ENCODE measurements around the gene TNNT1.

TNNT1 gene

DNA sequence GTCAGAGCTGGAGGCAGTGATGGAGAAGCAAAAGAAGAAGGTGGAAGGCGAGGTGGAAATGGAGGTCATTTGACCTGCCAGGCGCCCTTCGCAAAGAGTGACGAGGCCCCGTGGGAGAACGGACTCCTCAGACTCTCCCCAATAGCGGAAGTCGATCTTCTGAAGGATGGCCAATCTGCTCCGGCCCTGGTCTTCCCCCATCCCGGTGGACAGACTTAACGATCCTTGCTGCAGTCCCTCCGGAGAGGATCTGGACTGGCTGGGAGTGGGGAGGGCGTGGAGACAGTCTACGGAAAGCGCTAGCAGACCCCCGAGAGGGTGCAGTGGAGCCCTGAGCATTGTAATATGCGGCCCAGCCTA, 61.5 kb downstream of the TNNT1 start:
- Histone ChIP-seq H3K27ac (no peak overlapping the region), H3K36me3 (ENCODE audit: insufficient read depth, low read length) (peaks cover 4% of the 10 kb centered on the region; the same call in 1 of the 2 replicates), H3K4me3 (no peak overlapping the region), H3K9me3 (ENCODE audit: low read depth, low read length) (no peaks in the 10 kb centered on the region), H3K9ac (ENCODE audit: insufficient read length) (no peak overlapping the region)
- TF ChIP-seq EZH2 (IDR thresholded peaks at IDR 0.05): no peak
- TF ChIP-seq FOXP2 (optimal IDR thresholded peaks at IDR 0.05; ENCODE audit: control extremely low read depth, extremely low read length, insufficient read depth): no peak
- TF ChIP-seq POLR2AphosphoS5 (IDR thresholded peaks at IDR 0.05; ENCODE audit: borderline replicate concordance, low read depth, low read length): no peak
- no peak for DNase-seq (ENCODE audit: low read depth, low spot score)

DNA sequence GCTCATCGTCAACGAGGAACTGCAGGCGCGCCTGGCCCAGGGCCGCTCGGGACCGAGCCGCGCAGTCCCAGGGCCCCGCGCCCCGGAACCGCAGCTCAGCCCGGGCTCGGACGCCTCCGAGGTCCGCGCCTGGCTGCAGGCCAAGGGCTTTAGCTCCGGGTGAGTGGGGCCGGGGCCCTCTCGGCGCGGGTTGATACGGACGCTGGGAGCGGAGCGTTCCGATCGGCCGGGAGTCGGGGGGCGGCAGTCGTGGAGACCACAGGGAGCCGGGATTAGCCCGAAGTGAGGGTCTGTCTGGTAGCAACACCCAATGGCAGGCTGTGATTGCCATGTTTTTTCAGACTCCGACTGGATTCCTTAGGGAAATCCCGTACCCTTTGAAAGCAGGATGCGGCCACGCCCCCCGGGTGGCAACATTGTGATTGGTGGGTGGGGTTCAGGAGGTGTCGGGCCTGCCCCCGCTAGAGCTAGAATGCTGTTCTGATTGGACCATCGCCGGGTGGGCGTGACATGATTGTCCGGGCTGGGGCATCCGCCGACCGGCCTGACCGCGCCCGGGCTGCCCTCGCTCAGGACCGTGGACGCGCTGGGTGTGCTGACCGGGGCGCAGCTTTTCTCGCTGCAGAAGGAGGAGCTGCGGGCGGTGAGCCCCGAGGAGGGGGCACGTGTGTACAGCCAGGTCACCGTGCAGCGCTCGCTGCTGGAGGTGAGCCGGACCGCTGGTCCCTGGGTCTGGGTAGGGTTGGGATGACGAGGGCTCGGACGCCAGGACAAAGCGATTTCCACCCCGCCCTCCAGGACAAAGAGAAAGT, 62.1 kb downstream of the TNNT1 start:
- Histone ChIP-seq H3K27ac (no peak overlapping the region), H3K9ac (ENCODE audit: insufficient read length) (no peak overlapping the region), H3K36me3 (ENCODE audit: insufficient read depth, low read length) (peaks cover 4% of the 10 kb centered on the region; the same call in 1 of the 2 replicates), H3K9me3 (ENCODE audit: low read depth, low read length) (no peaks in the 10 kb centered on the region), H3K4me3 (peak overlapping the region; percentile 66)
- no peak for TF ChIP-seq EZH2 (IDR thresholded peaks at IDR 0.05)
- no peak for TF ChIP-seq POLR2AphosphoS5 (IDR thresholded peaks at IDR 0.05; ENCODE audit: borderline replicate concordance, low read depth, low read length)
- TF ChIP-seq FOXP2 (optimal IDR thresholded peaks at IDR 0.05; ENCODE audit: control extremely low read depth, extremely low read length, insufficient read depth): no peak
- DNase-seq (ENCODE audit: low read depth, low spot score): no peak

DNA sequence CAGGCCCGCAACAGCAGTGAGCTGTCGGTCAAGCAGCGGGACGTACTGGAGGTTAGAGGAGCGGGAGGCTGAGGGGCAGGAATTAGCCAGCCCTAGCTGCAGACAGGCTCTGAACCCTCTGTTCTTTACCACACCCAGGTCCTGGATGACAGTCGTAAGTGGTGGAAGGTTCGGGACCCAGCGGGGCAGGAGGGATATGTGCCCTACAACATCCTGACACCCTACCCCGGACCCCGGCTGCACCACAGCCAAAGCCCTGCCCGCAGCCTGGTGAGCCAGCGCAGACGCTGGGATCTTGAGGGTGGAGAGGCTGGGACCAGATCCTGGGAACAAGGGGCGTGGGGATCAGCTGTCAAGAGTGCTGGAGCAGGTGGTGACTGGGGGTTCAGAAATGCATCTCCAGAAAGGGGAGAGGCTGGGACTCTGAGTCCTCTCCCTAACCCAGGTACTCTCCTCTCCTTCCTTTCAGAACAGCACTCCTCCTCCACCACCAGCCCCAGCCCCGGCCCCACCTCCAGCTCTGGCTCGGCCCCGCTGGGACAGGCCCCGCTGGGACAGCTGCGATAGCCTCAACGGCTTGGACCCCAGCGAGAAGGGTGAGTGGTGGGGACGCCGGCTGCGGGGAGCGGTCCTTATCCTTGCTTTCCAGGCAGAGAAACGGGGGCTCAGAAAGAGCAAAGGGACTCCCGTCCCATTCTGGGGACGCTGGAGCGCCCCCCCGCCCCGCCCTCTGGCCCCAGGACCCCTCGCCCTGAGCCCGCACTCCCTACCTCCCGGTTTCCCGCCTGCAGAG, 62.9 kb downstream of the TNNT1 start:
- Histone ChIP-seq H3K9me3 (ENCODE audit: low read depth, low read length) (no peaks in the 10 kb centered on the region), H3K36me3 (ENCODE audit: insufficient read depth, low read length) (peaks cover 4% of the 10 kb centered on the region; the same call in 1 of the 2 replicates), H3K4me3 (peak overlapping the region; percentile 66), H3K9ac (ENCODE audit: insufficient read length) (no peak overlapping the region), H3K27ac (no peak overlapping the region)
- DNase-seq (ENCODE audit: low read depth, low spot score): no peak
- no peak for TF ChIP-seq POLR2AphosphoS5 (IDR thresholded peaks at IDR 0.05; ENCODE audit: borderline replicate concordance, low read depth, low read length)
- TF ChIP-seq FOXP2 (optimal IDR thresholded peaks at IDR 0.05; ENCODE audit: control extremely low read depth, extremely low read length, insufficient read depth): no peak
- TF ChIP-seq EZH2 (IDR thresholded peaks at IDR 0.05): no peak

DNA sequence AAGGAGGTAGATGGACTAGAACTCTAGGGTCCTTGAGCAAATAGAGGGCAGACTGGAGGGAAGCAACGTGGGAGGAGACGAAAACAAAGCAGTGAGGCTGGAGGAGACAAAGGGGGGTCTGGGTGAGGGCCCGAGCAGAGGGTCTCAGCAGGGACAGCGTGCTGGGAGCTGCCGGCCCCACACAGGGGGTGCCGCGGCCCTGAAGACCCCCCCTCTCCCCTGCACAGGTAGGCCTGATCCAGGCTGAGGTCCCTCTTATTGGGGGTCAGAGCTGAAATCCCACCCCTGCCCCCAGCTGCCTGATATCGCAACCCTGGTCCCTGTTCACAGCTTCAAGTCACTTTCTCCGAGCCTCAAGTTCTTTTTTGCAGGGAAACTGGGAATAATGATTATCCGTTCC, 64.6 kb downstream of the TNNT1 start:
- Histone ChIP-seq H3K36me3 (ENCODE audit: insufficient read depth, low read length) (no peaks in the 10 kb centered on the region), H3K4me3 (no peak overlapping the region), H3K9me3 (ENCODE audit: low read depth, low read length) (no peaks in the 10 kb centered on the region), H3K9ac (ENCODE audit: insufficient read length) (no peak overlapping the region), H3K27ac (no peak overlapping the region)
- no peak for DNase-seq (ENCODE audit: low read depth, low spot score)
- TF ChIP-seq FOXP2 (optimal IDR thresholded peaks at IDR 0.05; ENCODE audit: control extremely low read depth, extremely low read length, insufficient read depth): no peak
- TF ChIP-seq POLR2AphosphoS5 (IDR thresholded peaks at IDR 0.05; ENCODE audit: borderline replicate concordance, low read depth, low read length): no peak
- TF ChIP-seq EZH2 (IDR thresholded peaks at IDR 0.05): no peak

DNA sequence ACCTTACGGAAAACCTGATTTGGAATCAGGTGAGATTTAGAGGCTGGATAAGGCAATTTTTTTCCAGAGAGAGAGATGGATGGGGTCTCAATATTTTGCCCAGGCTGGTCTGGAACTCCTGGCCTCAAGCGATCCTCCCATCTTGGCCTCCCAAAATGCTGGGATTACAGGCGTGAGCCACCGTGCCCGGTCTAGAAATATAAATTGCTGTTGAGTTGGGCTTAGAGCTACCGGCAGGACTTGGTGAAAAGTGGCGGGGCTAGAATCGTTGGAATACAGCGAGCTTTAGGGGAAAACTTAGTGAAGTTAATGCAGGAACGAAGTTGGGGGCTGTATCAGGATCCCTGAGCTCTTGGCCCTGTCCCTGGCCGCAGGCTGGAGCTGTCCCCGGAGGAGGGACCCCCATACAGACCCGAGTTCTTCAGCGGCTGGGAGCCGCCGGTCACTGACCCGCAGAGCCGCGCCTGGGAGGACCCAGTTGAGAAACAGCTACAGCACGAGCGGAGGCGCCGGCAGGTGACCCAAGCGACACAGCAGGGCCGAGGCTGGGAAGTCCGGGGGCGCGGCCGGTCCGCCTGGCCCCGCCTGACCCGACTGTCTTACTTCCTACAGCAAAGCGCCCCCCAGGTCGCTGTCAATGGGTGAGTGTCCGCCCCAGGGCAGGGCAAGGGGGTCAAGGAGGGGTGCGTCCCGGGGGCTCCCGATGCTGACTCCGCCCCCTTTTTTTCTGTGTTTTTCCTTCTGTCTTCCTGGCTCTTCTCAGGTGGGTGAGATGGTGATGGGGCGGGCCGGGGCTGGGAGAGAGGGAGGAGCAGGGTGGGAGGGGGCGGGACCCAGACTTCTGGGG, 65.8 kb downstream of the TNNT1 start:
- Histone ChIP-seq H3K27ac (no peak overlapping the region), H3K9me3 (ENCODE audit: low read depth, low read length) (no peaks in the 10 kb centered on the region), H3K9ac (ENCODE audit: insufficient read length) (no peak overlapping the region), H3K36me3 (ENCODE audit: insufficient read depth, low read length) (no peaks in the 10 kb centered on the region), H3K4me3 (no peak overlapping the region)
- DNase-seq (ENCODE audit: low read depth, low spot score): no peak
- TF ChIP-seq POLR2AphosphoS5 (IDR thresholded peaks at IDR 0.05; ENCODE audit: borderline replicate concordance, low read depth, low read length): no peak
- TF ChIP-seq FOXP2 (optimal IDR thresholded peaks at IDR 0.05; ENCODE audit: control extremely low read depth, extremely low read length, insufficient read depth): no peak
- TF ChIP-seq EZH2 (IDR thresholded peaks at IDR 0.05): no peak

All from SK-N-MC (cell line).